Lung (tissue), 12 donors: Measurements from ENCODE around the gene UNC5A. TPM values are rescaled to one million over a fixed set of nuclear protein-coding genes. Genes with fewer than 3 reads are reported as not detected.

Experiments
- ATAC-seq: fragments of 200-7000 bp; cut with Tn5 transposase; one replicate; pipeline ENCODE4 v1.9.1; 2020; ENCODE audit warnings: moderate number of reproducible peaks; ENCODE audit not compliant: insufficient read depth, low FRiP score
- DNase-seq, 3 donors: peaks; one replicate each; pipeline ENCODE4 v3.0.0-alpha.2; 2013 to 2017
- H3K27ac ChIP-seq, 2 donors: one replicate each; pipeline ENCODE4 v1.5.1; 2013; ENCODE audit warnings: mild to moderate bottlenecking in 2 of 2, moderate library complexity in 2 of 2, control low read depth in 1 of 2, inconsistent platforms in 1 of 2, low read depth in 1 of 2, low read length in 1 of 2
- H3K27me3 ChIP-seq, 3 donors: one replicate each; pipeline ENCODE4 v1.5.1; 2013; ENCODE audit warnings: low read length in 2 of 3; ENCODE audit not compliant: control insufficient read depth in 3 of 3, insufficient read depth in 3 of 3
- H3K36me3 ChIP-seq, 4 donors: one replicate each; pipeline ENCODE4 v1.5.1; 2013; ENCODE audit warnings: low read length in 4 of 4, mild to moderate bottlenecking in 1 of 4, moderate library complexity in 1 of 4; ENCODE audit not compliant: control insufficient read depth in 4 of 4, insufficient read depth in 4 of 4
- H3K4me1 ChIP-seq, 5 donors: one replicate each; pipeline ENCODE4 v1.5.1; 2013; ENCODE audit warnings: low read length in 5 of 5, mild to moderate bottlenecking in 2 of 5, moderate library complexity in 1 of 5; ENCODE audit not compliant: control insufficient read depth in 5 of 5, insufficient read depth in 5 of 5
- H3K4me3 ChIP-seq: one replicate; pipeline ENCODE4 v1.5.1; 2013; ENCODE audit warnings: mild to moderate bottlenecking, control low read depth, moderate library complexity
- H3K9ac ChIP-seq, 2 donors: one replicate each; pipeline ENCODE4 v1.5.1; 2013; ENCODE audit warnings: low read length in 2 of 2, control low read depth in 1 of 2; ENCODE audit not compliant: insufficient read depth in 1 of 2
- H3K9me3 ChIP-seq, 4 donors: one replicate each; pipeline ENCODE4 v1.5.1; 2013; ENCODE audit warnings: low read length in 3 of 4, mild to moderate bottlenecking in 1 of 4, moderate library complexity in 1 of 4; ENCODE audit not compliant: control insufficient read depth in 4 of 4, insufficient read depth in 3 of 4
- WGBS, 2 donors: extraction: QIAGEN DNeasy Blood & Tissue Kit; methylation state at CpG; one replicate each; pipeline ENCODE4 v1.1.7; 2013; 5-methylcytosine and 5-hydroxymethylcytosine counted together
- polyA plus RNA-seq, 2 donors: library from polyadenylated mRNA; stranded (reverse); fragments of 200-250 nt; gene quantifications; one replicate each; pipeline ENCODE4 v1.2.1, GENCODE V29; 2013
- total RNA-seq, 2 donors: library from RNA; depleted of rRNA in 1 of 2; stranded (reverse); fragments of >200 nt in 1 of 2; gene quantifications; one replicate each; pipeline ENCODE4 v1.2.1, GENCODE V29; 2014 to 2021
- TF ChIP-seq, protein P1 (sequence below): IDR thresholded peaks from 2 replicates; pipeline ENCODE4 v1.5.1; 2012; ENCODE audit warnings: mild to moderate bottlenecking; ENCODE audit errors: control extremely low read depth, extremely low read depth
- donor health status: control.
- donor health status: control.
- donor health status: Bipolar disorder and iron deficiency.
- donor health status: healthy.
- donor health status: DM: yes; HTN: yes; CAD: no.

Gene UNC5A
- total and polyA plus RNA-seq, 4 donors, result 0.08 to 0.40 (median 0.13) TPM

DNA sequence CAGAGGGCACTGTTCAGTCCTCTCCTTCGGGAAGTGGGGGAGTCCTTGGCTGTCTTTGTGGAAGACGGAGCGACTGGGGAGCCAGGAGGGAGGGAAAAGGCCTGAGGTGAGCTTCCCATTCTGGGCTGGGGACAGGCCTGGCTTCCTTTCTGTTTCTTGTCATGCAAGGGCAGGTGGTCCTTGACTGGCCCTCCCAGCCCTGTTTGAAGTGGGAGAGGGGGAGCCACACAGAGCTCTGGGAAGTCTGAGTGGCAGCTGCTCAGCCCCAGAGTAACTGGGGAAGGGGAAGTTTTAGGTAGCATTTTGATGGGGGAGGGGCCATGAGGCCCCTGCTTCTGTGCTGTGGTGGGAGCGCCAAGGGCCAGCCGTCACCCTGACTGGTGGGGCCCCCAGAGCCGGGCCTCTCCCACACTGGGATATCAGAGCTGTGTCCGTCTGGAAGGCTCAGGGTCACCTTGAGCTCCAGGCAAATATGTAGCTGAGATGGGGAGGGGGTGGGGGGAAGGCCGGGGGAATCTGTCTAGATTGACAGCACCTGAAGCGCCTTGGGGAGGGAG lies 6.5 kb downstream of the UNC5A start:
- peaks cover 0 to 9% (median 0%) of the 10 kb centered on the region in 4 donors for H3K9me3 ChIP-seq
- H3K27me3 ChIP-seq, result peaks cover 3 to 57% (median 36%) of the 10 kb centered on the region in 3 donors
- DNase-seq, result no peak
- 23 to 31% methylated on average over 9 of the region's 9 CpGs for WGBS, 2 donors
- H3K4me1 ChIP-seq, result no peaks in the 10 kb centered on the region
- TF ChIP-seq, protein P1, sequence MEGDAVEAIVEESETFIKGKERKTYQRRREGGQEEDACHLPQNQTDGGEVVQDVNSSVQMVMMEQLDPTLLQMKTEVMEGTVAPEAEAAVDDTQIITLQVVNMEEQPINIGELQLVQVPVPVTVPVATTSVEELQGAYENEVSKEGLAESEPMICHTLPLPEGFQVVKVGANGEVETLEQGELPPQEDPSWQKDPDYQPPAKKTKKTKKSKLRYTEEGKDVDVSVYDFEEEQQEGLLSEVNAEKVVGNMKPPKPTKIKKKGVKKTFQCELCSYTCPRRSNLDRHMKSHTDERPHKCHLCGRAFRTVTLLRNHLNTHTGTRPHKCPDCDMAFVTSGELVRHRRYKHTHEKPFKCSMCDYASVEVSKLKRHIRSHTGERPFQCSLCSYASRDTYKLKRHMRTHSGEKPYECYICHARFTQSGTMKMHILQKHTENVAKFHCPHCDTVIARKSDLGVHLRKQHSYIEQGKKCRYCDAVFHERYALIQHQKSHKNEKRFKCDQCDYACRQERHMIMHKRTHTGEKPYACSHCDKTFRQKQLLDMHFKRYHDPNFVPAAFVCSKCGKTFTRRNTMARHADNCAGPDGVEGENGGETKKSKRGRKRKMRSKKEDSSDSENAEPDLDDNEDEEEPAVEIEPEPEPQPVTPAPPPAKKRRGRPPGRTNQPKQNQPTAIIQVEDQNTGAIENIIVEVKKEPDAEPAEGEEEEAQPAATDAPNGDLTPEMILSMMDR, result no peak
- no peak overlapping the region for H3K27ac ChIP-seq
- H3K4me3 ChIP-seq, result no peak overlapping the region
- no peaks in the 10 kb centered on the region for H3K36me3 ChIP-seq
- no peak for ATAC-seq
- H3K9ac ChIP-seq, result no peak overlapping the region

DNA sequence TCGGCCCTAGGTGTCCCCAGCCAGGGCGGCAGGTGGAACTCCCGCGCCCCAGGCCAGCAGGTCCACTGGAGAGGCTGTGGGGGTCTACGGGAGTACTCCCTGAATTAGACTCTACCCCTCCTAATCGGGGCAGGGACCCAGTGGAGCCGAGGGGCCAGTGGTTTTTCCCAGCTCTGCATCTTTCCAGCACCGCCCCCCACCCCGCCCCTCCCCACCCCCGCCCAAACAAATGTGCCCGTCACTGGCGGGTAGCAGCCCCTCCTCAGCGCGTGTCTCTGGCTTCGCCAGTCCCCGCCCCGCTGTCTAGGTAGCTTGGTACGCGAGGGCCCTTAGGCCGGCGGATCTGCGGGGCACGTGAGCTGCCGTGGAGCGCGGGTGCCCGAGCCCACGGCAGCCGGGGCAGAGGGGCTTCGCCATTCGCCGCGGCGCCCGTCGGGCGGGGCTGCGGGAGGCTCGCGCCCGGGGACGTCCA lies 7.0 kb downstream of the UNC5A start:
- Histone ChIP-seq H3K27me3 (peaks cover 3 to 52% (median 31%) of the 10 kb centered on the region in 3 donors), H3K36me3 (no peaks in the 10 kb centered on the region), H3K9ac (no peak overlapping the region), H3K27ac (no peak overlapping the region), H3K4me1 (no peaks in the 10 kb centered on the region), H3K9me3 (peaks cover 0 to 7% (median 0%) of the 10 kb centered on the region in 4 donors), H3K4me3 (no peak overlapping the region)
- TF ChIP-seq, protein P1, result no peak
- ATAC-seq (no peak), DNase-seq (peak in 1 of 3 donors; percentile 21)
- WGBS, 2 donors, result 2 to 3% methylated on average over 28 to 42 of the region's 42 CpGs

DNA sequence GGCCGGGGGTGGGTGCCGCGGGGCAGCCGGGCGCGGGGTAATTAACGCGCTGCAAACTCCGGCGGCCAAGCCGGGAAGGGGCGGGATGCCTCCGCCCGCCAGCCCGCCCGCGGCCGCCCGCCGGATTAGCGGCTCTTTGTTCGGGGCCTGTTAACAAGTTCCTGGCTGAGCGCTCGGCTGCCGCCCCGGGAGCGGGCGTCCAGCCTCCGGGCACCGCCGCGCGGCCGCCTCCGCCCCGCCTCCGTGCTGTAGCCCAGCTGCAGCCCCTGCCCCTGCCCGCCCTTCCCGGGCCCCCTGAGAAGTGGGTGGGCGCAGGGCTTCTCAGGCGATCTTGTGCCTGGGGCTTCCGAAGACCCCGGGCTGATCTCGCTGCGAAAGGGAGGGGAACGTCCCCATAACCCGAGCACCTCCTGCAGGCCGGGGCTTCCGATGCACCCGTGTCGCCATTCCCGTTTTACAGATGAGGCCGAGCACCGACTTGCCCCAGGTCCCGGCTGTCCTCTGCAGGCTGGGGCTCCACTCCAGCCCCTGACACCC lies 7.5 kb downstream of the UNC5A start:
- Histone ChIP-seq H3K4me3 (no peak overlapping the region), H3K9ac (no peak overlapping the region), H3K27me3 (peaks cover 3 to 47% (median 29%) of the 10 kb centered on the region in 3 donors), H3K4me1 (no peaks in the 10 kb centered on the region), H3K27ac (no peak overlapping the region), H3K9me3 (peaks cover 0 to 6% (median 0%) of the 10 kb centered on the region in 4 donors), H3K36me3 (no peaks in the 10 kb centered on the region)
- TF ChIP-seq, protein P1, result no peak
- ATAC-seq (no peak), DNase-seq (peak; percentile 13 to 36 (median 17))
- 1% methylated on average over 22 to 55 of the region's 55 CpGs for WGBS, 2 donors
